Keratinocyte (primary cell): Measurements from ENCODE around the gene ZBTB49.

Source experiments
- CTCF ChIP-seq, 3 experiments: IDR thresholded peaks in 1 of 3; conservative IDR thresholded peaks in 1 of 3; optimal IDR thresholded peaks in 1 of 3; 2 replicates in 2 of 3; 3 replicates in 1 of 3; pipeline versions ENCODE3 to v1.5.1; 2011; ENCODE audit warnings: low read length in 3 of 3, mild to moderate bottlenecking in 3 of 3, moderate library complexity in 2 of 3, control low read depth in 1 of 3, inconsistent platforms in 1 of 3; ENCODE audit not compliant: insufficient read depth in 2 of 3; ENCODE audit errors: extremely low read depth in 1 of 3
- EZH2 ChIP-seq: IDR thresholded peaks from one replicate; pipeline ENCODE4 v1.6.1; 2012; ENCODE audit warnings: inconsistent platforms, mild to moderate bottlenecking, low read length, moderate library complexity

- no peak for TF ChIP-seq CTCF (optimal IDR thresholded peaks at IDR 0.05 in 1 of 3, IDR thresholded peaks at IDR 0.05 in 1 of 3, conservative IDR thresholded peaks at IDR 0.05 in 1 of 3; ENCODE audit: extremely low read depth in 1 of 3, insufficient read depth in 2 of 3, low read length in 3 of 3)
- TF ChIP-seq EZH2: no peak
These were observed 12.5 kb upstream of the ZBTB49 start for GRCh38 chr4:4277531-4277930.
